GM12874 (cell line): ENCODE measurements around the gene MYO1D.

Experiments
- CTCF ChIP-seq: IDR thresholded peaks from 2 replicates; pipeline ENCODE4 v1.5.1; 2011; ENCODE audit warnings: low read depth, mild to moderate bottlenecking, control low read depth, low read length, moderate library complexity; ENCODE audit not compliant: insufficient read depth

The MYO1D gene

GRCh38 chr17:32847977-32848376 lies 28.9 kb downstream of the MYO1D start:
- TF ChIP-seq CTCF = no peak

GRCh38 chr17:32846143-32846542 lies 30.8 kb downstream of the MYO1D start:
- TF ChIP-seq CTCF = no peak

GRCh38 chr17:32840241-32840640 lies 36.7 kb downstream of the MYO1D start:
- TF ChIP-seq CTCF = no peak

GRCh38 chr17:32836527-32836926 lies 40.4 kb downstream of the MYO1D start:
- no peak for TF ChIP-seq CTCF

GRCh38 chr17:32835291-32835761 lies 41.6 kb downstream of the MYO1D start:
- no peak for TF ChIP-seq CTCF

- TF ChIP-seq CTCF = no peak
Observed at GRCh38 chr17:32834104-32834503, 42.8 kb downstream of the MYO1D start.

- no peak for TF ChIP-seq CTCF
Observed at GRCh38 chr17:32833526-32833925, 43.4 kb downstream of the MYO1D start.

- no peak for TF ChIP-seq CTCF
Observed at GRCh38 chr17:32833076-32833475, 43.8 kb downstream of the MYO1D start.
